Uterus (tissue), 2 donors: ENCODE results near the gene PPP6R2.

Experiments
- CTCF ChIP-seq, 4 experiments: fragments of 200-600 bp in 2 of 4; fragments of 450-650 bp in 2 of 4; sonication (generic) in 2 of 4; IDR thresholded peaks; one replicate each; pipeline ENCODE4 v1.5.1; 2016 to 2019; ENCODE audit warnings: antibody characterized with exemption in 4 of 4, mild to moderate bottlenecking in 2 of 4, moderate library complexity in 1 of 4
- POLR2A ChIP-seq, 2 donors: fragments of 450-650 bp; IDR thresholded peaks; one replicate each; pipeline ENCODE4 v1.6.1; 2016; ENCODE audit warnings: antibody characterized with exemption in 2 of 2, mild to moderate bottlenecking in 1 of 2, moderate library complexity in 1 of 2

GRCh38 chr22:50483556-50483955, 140.4 kb downstream of the PPP6R2 start:
- TF ChIP-seq CTCF (IDR thresholded peaks at IDR 0.05): no peak
- no peak for TF ChIP-seq POLR2A (IDR thresholded peaks at IDR 0.05)
